ENCODE results near the gene ELOVL2.

- TF ChIP-seq, protein P1, sequence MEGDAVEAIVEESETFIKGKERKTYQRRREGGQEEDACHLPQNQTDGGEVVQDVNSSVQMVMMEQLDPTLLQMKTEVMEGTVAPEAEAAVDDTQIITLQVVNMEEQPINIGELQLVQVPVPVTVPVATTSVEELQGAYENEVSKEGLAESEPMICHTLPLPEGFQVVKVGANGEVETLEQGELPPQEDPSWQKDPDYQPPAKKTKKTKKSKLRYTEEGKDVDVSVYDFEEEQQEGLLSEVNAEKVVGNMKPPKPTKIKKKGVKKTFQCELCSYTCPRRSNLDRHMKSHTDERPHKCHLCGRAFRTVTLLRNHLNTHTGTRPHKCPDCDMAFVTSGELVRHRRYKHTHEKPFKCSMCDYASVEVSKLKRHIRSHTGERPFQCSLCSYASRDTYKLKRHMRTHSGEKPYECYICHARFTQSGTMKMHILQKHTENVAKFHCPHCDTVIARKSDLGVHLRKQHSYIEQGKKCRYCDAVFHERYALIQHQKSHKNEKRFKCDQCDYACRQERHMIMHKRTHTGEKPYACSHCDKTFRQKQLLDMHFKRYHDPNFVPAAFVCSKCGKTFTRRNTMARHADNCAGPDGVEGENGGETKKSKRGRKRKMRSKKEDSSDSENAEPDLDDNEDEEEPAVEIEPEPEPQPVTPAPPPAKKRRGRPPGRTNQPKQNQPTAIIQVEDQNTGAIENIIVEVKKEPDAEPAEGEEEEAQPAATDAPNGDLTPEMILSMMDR (IDR thresholded peaks at IDR 0.05) = no peak
- TF ChIP-seq POLR2AphosphoS5 (IDR thresholded peaks at IDR 0.05; ENCODE audit: insufficient read depth in 1 of 2, low read depth in 1 of 2) = no peak
These were observed 21.1 kb downstream of the ELOVL2 start for GRCh38 chr6:11023032-11023431.

All from vagina (tissue), 2 donors.